Naive thymus-derived CD4-positive, alpha-beta T cell (primary cell): ENCODE results near the gene ZFP90. TPM values are rescaled to one million over a fixed set of nuclear protein-coding genes. Genes with fewer than 3 reads are reported as not detected.

Experiments used
- ATAC-seq: fragments of 150-1000 bp; cut with Tn5 transposase; 2 replicates; pipeline ENCODE4 v1.10.0; 2021; ENCODE audit warnings: mild to moderate bottlenecking, moderate library complexity
- CTCF ChIA-PET: fragments of 350-600 bp; sonication (Branson Sonifier 250); formaldehyde crosslinking; loops from one replicate; lab custom pipeline; 2021; ENCODE audit warnings: antibody characterized with exemption; lab: Charles Lee
- POLR2A ChIA-PET: fragments of 350-600 bp; sonication (Branson Sonifier 250); formaldehyde crosslinking; loops from one replicate; lab custom pipeline; 2021; ENCODE audit warnings: antibody characterized with exemption, inconsistent platforms; lab: Charles Lee
- DNase-seq, 9 donors: peaks; one replicate each; pipeline versions ENCODE4 v3.0.0 to v3.0.0-alpha.2; 2020 to 2022; ENCODE audit warnings: mixed read lengths in 1 of 9
- H3K27ac ChIP-seq: one replicate; pipeline ENCODE4 v1.7.0; 2013; ENCODE audit warnings: mild to moderate bottlenecking, low read depth, low read length, moderate library complexity
- H3K27me3 ChIP-seq, 2 donors: one replicate each; pipeline ENCODE4 v1.7.0; 2013; ENCODE audit warnings: low read length in 2 of 2, mild to moderate bottlenecking in 2 of 2, moderate library complexity in 2 of 2; ENCODE audit not compliant: control insufficient read depth in 2 of 2, insufficient read depth in 2 of 2
- H3K36me3 ChIP-seq, 3 experiments: 1 replicate in 2 of 3; 2 replicates in 1 of 3; pipeline ENCODE4 v1.7.0; 2013; ENCODE audit warnings: low read length in 3 of 3, mild to moderate bottlenecking in 3 of 3, moderate library complexity in 1 of 3; ENCODE audit not compliant: insufficient read depth in 3 of 3, control insufficient read depth in 2 of 3
- H3K4me1 ChIP-seq, 2 donors: one replicate each; pipeline ENCODE4 v1.7.0; 2013; ENCODE audit warnings: low read length in 2 of 2, mild to moderate bottlenecking in 2 of 2, moderate library complexity in 1 of 2; ENCODE audit not compliant: control insufficient read depth in 2 of 2, insufficient read depth in 2 of 2
- H3K4me3 ChIP-seq: 2 replicates; pipeline ENCODE4 v1.7.0; 2013; ENCODE audit warnings: mild to moderate bottlenecking, low read length
- H3K9me3 ChIP-seq, 3 experiments: 1 replicate in 2 of 3; 2 replicates in 1 of 3; pipeline ENCODE4 v1.7.0; 2013; ENCODE audit warnings: low read length in 3 of 3; ENCODE audit not compliant: control insufficient read depth in 2 of 3
- H3K27ac Mint-ChIP-seq, 9 donors: one replicate each; pipeline ENCODE4 v1.8.0; 2020 to 2022; ENCODE audit warnings: mixed read lengths in 9 of 9, mild to moderate bottlenecking in 8 of 9, moderate library complexity in 5 of 9, inconsistent platforms in 2 of 9
- H3K27me3 Mint-ChIP-seq, 5 donors: one replicate each; pipeline ENCODE4 v1.8.0; 2021 to 2022; ENCODE audit warnings: mixed read lengths in 5 of 5, mild to moderate bottlenecking in 1 of 5
- H3K36me3 Mint-ChIP-seq, 5 donors: one replicate each; pipeline ENCODE4 v1.8.0; 2020 to 2022; ENCODE audit warnings: mixed read lengths in 5 of 5, mild to moderate bottlenecking in 3 of 5, inconsistent platforms in 1 of 5
- H3K4me1 Mint-ChIP-seq, 7 donors: one replicate each; pipeline ENCODE4 v1.8.0; 2020 to 2022; ENCODE audit warnings: mixed read lengths in 7 of 7, mild to moderate bottlenecking in 3 of 7, inconsistent platforms in 1 of 7
- H3K4me3 Mint-ChIP-seq, 10 donors: one replicate each; pipeline ENCODE4 v1.8.0; 2020 to 2022; ENCODE audit warnings: mild to moderate bottlenecking in 10 of 10, mixed read lengths in 10 of 10, moderate library complexity in 6 of 10, inconsistent platforms in 2 of 10
- H3K9me3 Mint-ChIP-seq, 11 donors: one replicate each; pipeline ENCODE4 v1.8.0; 2020 to 2022; ENCODE audit warnings: mixed read lengths in 11 of 11, mild to moderate bottlenecking in 4 of 11, inconsistent platforms in 1 of 11, moderate library complexity in 1 of 11
- intact Hi-C, 2 donors: fragments of 100-400 bp; cut with micrococcal nuclease; formaldehyde crosslinking; loops; one replicate each; pipeline ENCODE4 v1.15.1; 2023
- polyA plus RNA-seq, 2 donors: library from polyadenylated mRNA; unstranded; fragments of 300-500 nt; fragmentation: Illumina TruSeq; gene quantifications; one replicate each; pipeline ENCODE4 v1.2.3, GENCODE V29; 2021
- total RNA-seq, 6 experiments: library from RNA in 5 of 6; stranded (reverse) in 5 of 6; gene quantifications; 1 replicate in 5 of 6; 2 replicates in 1 of 6; pipeline ENCODE4 v1.2.3 and lab custom pipeline; 2021 to 2026

The ZFP90 gene
- total RNA-seq (10 to 100 TPM; 25.7 to 49.4 (median 38.8) TPM), polyA plus RNA-seq (10 to 100 TPM; 18.2 to 33.1 TPM), total RNA-seq (lab: John Stamatoyannopoulos, UW) (66.1 reads per million, percentile 77 among the genes with 10 or more reads in this experiment)

DNA sequence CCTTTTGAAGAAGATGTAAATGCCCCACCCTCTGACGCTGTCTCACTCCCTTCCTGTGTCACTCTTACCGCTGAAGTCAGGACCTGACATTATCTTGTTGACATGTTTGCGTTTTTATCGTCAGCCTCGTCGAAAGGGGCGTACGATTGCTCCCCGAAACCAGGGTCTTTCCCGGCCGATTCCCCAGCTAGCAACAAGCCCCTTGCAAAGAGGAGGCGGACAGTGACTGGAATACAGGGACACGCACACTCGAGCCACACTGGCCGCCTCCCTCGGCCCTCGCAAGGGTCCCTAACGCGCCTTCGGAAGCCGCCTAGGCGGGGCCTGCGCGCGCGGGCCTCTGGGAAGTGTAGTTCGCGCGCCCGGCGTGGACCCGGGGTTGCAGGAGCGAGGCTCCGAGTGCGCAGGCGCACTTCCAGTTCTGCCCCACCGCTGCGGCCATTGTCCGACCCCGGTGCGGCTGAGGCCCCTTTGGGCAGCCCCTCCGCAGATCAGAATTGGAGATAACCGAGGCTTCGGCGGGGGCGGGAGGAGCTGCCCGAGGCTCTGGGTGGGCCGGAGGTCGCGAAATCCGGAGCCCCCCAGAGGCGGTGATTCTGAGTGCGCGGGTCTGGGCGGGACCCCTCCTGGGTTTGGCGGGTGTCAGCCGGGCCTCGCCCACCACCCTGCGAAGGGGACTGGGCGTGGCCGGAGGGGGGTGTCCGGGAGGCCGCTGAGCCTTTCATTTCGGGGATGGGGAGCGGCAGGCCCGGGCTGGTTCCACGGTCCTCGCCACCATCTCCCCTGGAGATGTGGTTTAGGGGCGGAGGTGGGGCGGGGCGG lies at the start of gene ZFP90:
Gene ZFP90 (plus strand): TSS at position 412 of the 822 bp plus-strand sequence. CDS start 502 bp downstream, outside the sequence.
- Histone ChIP-seq H3K36me3 (peaks cover 0 to 17% (median 0%) of the 10 kb centered on the region in 3 experiments), H3K4me3 (peak within 1 kb of the TSS; percentile 66), H3K9me3 (no peaks in the 10 kb centered on the region), H3K4me1 (peaks cover 13 to 14% of the 10 kb centered on the region in 2 donors), H3K27ac (peak within 1 kb of the TSS; percentile 94), H3K27me3 (no peaks in the 10 kb centered on the region)
- ATAC-seq (peak; percentile 94), DNase-seq (peak; percentile 82 to 91 (median 88))
- peaks cover 13 to 32% (median 24%) of the 10 kb centered on the region in 7 donors for H3K4me1 Mint-ChIP-seq
- peaks cover 5 to 58% (median 26%) of the 10 kb centered on the region in 5 donors for H3K36me3 Mint-ChIP-seq
- intact Hi-C loops: loop anchor here (1.0 to 10.0 kb wide), 5 partner anchors 9 to 648 kb away; partner anchors contain the start of genes NFATC3 (in 1 of the 2), SLC7A6OS (in 1 of the 2) and SNTB2 (in 1 of the 2)
- H3K27me3 Mint-ChIP-seq: no peaks in the 10 kb centered on the region
- POLR2A ChIA-PET: interaction anchor here (0.6 to 1.9 kb wide), 7 partner anchors 9 to 1490 kb away, joined by 3 to 9 read pairs (median 4); no protein-coding TSS in a partner anchor
- H3K4me3 Mint-ChIP-seq: peak within 1 kb of the TSS; percentile 86 to 99 (median 97)
- H3K27ac Mint-ChIP-seq: peak within 1 kb of the TSS; percentile 97 to 100 (median 100)
- H3K9me3 Mint-ChIP-seq: peaks cover 0 to 15% (median 0%) of the 10 kb centered on the region in 11 donors
- CTCF ChIA-PET: interaction anchor here (1.5 kb wide), 1 partner anchor 9 kb away, joined by 3 read pairs; no protein-coding TSS in a partner anchor

DNA sequence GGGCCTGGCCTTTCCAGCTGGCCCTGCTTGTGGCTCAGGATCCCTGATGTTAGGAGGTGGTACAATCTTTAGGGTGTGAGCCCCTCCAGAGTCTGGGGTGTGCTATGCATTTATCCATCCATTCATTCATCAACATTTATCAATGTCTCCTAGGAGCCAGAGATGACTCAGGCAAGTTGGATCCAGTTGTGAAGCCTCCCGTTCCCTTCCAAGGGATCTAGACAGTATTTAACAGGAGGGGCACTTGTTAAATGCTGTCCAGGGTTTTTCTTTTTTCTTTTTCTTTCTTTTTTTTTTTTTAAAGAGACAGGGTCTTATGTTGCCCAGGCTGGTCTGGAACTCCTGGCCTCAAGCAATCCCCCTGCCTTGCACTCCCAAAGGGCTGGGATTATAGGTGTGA lies 48.7 kb upstream of the ZFP90 start:
- H3K4me1 Mint-ChIP-seq: peaks cover 0 to 5% (median 0%) of the 10 kb centered on the region in 7 donors
- H3K36me3 Mint-ChIP-seq: no peaks in the 10 kb centered on the region
- peaks cover 0 to 1% (median 0%) of the 10 kb centered on the region in 11 donors for H3K9me3 Mint-ChIP-seq
- DNase-seq (no peak), ATAC-seq (no peak)
- H3K27ac Mint-ChIP-seq: no peak overlapping the region
- no peaks in the 10 kb centered on the region for H3K27me3 ChIP-seq
- H3K9me3 ChIP-seq: no peaks in the 10 kb centered on the region
- no peaks in the 10 kb centered on the region for H3K36me3 ChIP-seq
- no peaks in the 10 kb centered on the region for H3K4me1 ChIP-seq
- POLR2A ChIA-PET: no interaction called here
- peaks cover 0 to 20% (median 0%) of the 10 kb centered on the region in 5 donors for H3K27me3 Mint-ChIP-seq
- no peak overlapping the region for H3K27ac ChIP-seq
- no peak overlapping the region for H3K4me3 Mint-ChIP-seq
- H3K4me3 ChIP-seq: no peak overlapping the region
- intact Hi-C loops: no loop called here
- CTCF ChIA-PET: interaction anchor here (1.0 to 1.7 kb wide), 3 partner anchors 20 to 95 kb away, joined by 3 to 5 read pairs (median 3); no protein-coding TSS in a partner anchor

GRCh38 chr16:68490829-68491575 lies 48.1 kb upstream of the ZFP90 start:
- ATAC-seq: no peak
- Histone ChIP-seq H3K9me3 (no peaks in the 10 kb centered on the region), H3K4me3 (no peak overlapping the region), H3K36me3 (no peaks in the 10 kb centered on the region), H3K27ac (no peak overlapping the region), H3K27me3 (no peaks in the 10 kb centered on the region), H3K4me1 (no peaks in the 10 kb centered on the region)
- H3K27me3 Mint-ChIP-seq: peaks cover 0 to 20% (median 0%) of the 10 kb centered on the region in 5 donors
- POLR2A ChIA-PET: no interaction called here
- intact Hi-C loops: no loop called here
- peaks cover 0 to 5% (median 0%) of the 10 kb centered on the region in 7 donors for H3K4me1 Mint-ChIP-seq
- no peak overlapping the region for H3K27ac Mint-ChIP-seq
- no peak overlapping the region for H3K4me3 Mint-ChIP-seq
- H3K9me3 Mint-ChIP-seq: peaks cover 0 to 1% (median 0%) of the 10 kb centered on the region in 11 donors
- CTCF ChIA-PET: interaction anchor here (1.0 to 1.7 kb wide), 3 partner anchors 19 to 96 kb away, joined by 3 to 5 read pairs (median 3); no protein-coding TSS in a partner anchor
- no peaks in the 10 kb centered on the region for H3K36me3 Mint-ChIP-seq
- no peak for DNase-seq

GRCh38 chr16:68491576-68491950 lies 47.5 kb upstream of the ZFP90 start:
- ChIA-PET POLR2A (no interaction called here), CTCF (no interaction called here)
- intact Hi-C loops: no loop called here
- no peaks in the 10 kb centered on the region for H3K9me3 ChIP-seq
- H3K27ac ChIP-seq: no peak overlapping the region
- Mint-ChIP-seq H3K27me3 (peaks cover 0 to 20% (median 0%) of the 10 kb centered on the region in 5 donors), H3K9me3 (peaks cover 0 to 1% (median 0%) of the 10 kb centered on the region in 11 donors), H3K27ac (no peak overlapping the region), H3K36me3 (no peaks in the 10 kb centered on the region), H3K4me3 (no peak overlapping the region), H3K4me1 (peaks cover 0 to 5% (median 0%) of the 10 kb centered on the region in 7 donors)
- no peak for DNase-seq
- H3K4me1 ChIP-seq: no peaks in the 10 kb centered on the region
- no peak overlapping the region for H3K4me3 ChIP-seq
- no peak for ATAC-seq
- H3K36me3 ChIP-seq: no peaks in the 10 kb centered on the region
- no peaks in the 10 kb centered on the region for H3K27me3 ChIP-seq

DNA sequence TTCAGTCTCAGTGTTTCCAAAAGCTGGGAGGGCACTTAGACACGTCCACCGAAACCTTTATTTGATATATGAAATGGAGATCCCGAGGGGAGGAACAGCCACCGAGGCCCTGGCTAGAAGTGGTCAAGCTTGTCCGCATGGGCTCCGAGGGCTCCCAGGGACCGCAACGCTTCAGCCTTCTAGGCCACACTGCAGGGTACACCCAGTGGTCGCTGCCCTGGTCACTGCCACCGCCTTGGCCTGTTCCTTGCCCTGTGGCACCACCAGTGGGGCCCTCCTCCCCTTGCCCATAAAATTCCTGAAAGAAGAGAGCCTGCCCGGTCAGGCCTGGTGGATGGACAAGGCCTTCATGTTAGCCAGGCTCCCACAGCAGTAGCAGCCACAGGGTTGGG lies 46.9 kb upstream of the ZFP90 start:
- Mint-ChIP-seq H3K27ac (no peak overlapping the region), H3K4me3 (no peak overlapping the region), H3K9me3 (peaks cover 0 to 1% (median 0%) of the 10 kb centered on the region in 11 donors), H3K4me1 (peaks cover 0 to 3% (median 0%) of the 10 kb centered on the region in 7 donors), H3K27me3 (peaks cover 0 to 16% (median 0%) of the 10 kb centered on the region in 5 donors), H3K36me3 (no peaks in the 10 kb centered on the region)
- DNase-seq: no peak
- no peak for ATAC-seq
- H3K4me3 ChIP-seq: no peak overlapping the region
- H3K4me1 ChIP-seq: no peaks in the 10 kb centered on the region
- intact Hi-C loops: no loop called here
- CTCF ChIA-PET: no interaction called here
- POLR2A ChIA-PET: no interaction called here
- no peaks in the 10 kb centered on the region for H3K36me3 ChIP-seq
- no peaks in the 10 kb centered on the region for H3K27me3 ChIP-seq
- no peaks in the 10 kb centered on the region for H3K9me3 ChIP-seq
- no peak overlapping the region for H3K27ac ChIP-seq
